Keratinocyte (primary cell): ENCODE data around the gene SCRT2.

Experiments
- EZH2 ChIP-seq: IDR thresholded peaks from one replicate; pipeline ENCODE4 v1.6.1; 2012; ENCODE audit warnings: inconsistent platforms, mild to moderate bottlenecking, low read length, moderate library complexity
- TF ChIP-seq, protein P1 (sequence below), 3 experiments: IDR thresholded peaks in 1 of 3; conservative IDR thresholded peaks in 1 of 3; optimal IDR thresholded peaks in 1 of 3; 2 replicates in 2 of 3; 3 replicates in 1 of 3; pipeline versions ENCODE3 to v1.5.1; 2011; ENCODE audit warnings: low read length in 3 of 3, mild to moderate bottlenecking in 3 of 3, moderate library complexity in 2 of 3, control low read depth in 1 of 3, inconsistent platforms in 1 of 3; ENCODE audit not compliant: insufficient read depth in 2 of 3; ENCODE audit errors: extremely low read depth in 1 of 3

- TF ChIP-seq, protein P1, sequence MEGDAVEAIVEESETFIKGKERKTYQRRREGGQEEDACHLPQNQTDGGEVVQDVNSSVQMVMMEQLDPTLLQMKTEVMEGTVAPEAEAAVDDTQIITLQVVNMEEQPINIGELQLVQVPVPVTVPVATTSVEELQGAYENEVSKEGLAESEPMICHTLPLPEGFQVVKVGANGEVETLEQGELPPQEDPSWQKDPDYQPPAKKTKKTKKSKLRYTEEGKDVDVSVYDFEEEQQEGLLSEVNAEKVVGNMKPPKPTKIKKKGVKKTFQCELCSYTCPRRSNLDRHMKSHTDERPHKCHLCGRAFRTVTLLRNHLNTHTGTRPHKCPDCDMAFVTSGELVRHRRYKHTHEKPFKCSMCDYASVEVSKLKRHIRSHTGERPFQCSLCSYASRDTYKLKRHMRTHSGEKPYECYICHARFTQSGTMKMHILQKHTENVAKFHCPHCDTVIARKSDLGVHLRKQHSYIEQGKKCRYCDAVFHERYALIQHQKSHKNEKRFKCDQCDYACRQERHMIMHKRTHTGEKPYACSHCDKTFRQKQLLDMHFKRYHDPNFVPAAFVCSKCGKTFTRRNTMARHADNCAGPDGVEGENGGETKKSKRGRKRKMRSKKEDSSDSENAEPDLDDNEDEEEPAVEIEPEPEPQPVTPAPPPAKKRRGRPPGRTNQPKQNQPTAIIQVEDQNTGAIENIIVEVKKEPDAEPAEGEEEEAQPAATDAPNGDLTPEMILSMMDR (optimal IDR thresholded peaks at IDR 0.05 in 1 of 3, IDR thresholded peaks at IDR 0.05 in 1 of 3, conservative IDR thresholded peaks at IDR 0.05 in 1 of 3; ENCODE audit: extremely low read depth in 1 of 3, insufficient read depth in 2 of 3, low read length in 3 of 3) = no peak
- no peak for TF ChIP-seq EZH2
Observed at GRCh38 chr20:677957-678356, 2.4 kb upstream of the SCRT2 start.
